Esophagus squamous epithelium (tissue), 4 donors: ENCODE measurements around the gene TPGS1.

Experiments
- CTCF ChIP-seq, 6 experiments: fragments of 450-650 bp in 4 of 6; fragments of 200-600 bp in 2 of 6; sonication (generic) in 2 of 6; IDR thresholded peaks; one replicate each; pipeline ENCODE4 v1.5.1; 2016 to 2019; ENCODE audit warnings: antibody characterized with exemption in 6 of 6, mild to moderate bottlenecking in 4 of 6, moderate library complexity in 4 of 6
- POLR2A ChIP-seq, 4 donors: fragments of 450-650 bp; IDR thresholded peaks; one replicate each; pipeline ENCODE4 v1.6.1; 2017; ENCODE audit warnings: antibody characterized with exemption in 4 of 4, mild to moderate bottlenecking in 4 of 4, moderate library complexity in 3 of 4

- TF ChIP-seq CTCF (IDR thresholded peaks at IDR 0.05), result no peak
- peak in 2 of 4 donors; percentile 54 to 56 for TF ChIP-seq POLR2A (IDR thresholded peaks at IDR 0.05)
Measured at GRCh38 chr19:531753-532560, 24.7 kb downstream of the TPGS1 start, which contains the start of gene CDC34.
